ENCODE measurements around the gene PCDH15.

The PCDH15 gene

GRCh38 chr10:54702583-54703485 is 98.2 kb downstream of the PCDH15 start:
- DNase-seq: no peak

- DNase-seq: no peak
Measured at GRCh38 chr10:54691331-54691730, 109.7 kb downstream of the PCDH15 start.

GRCh38 chr10:54682554-54682953 is 118.5 kb downstream of the PCDH15 start:
- no peak for DNase-seq

GRCh38 chr10:54681136-54681535 is 119.9 kb downstream of the PCDH15 start:
- no peak for DNase-seq

- no peak for DNase-seq
Measured at GRCh38 chr10:54667136-54667535, 133.9 kb downstream of the PCDH15 start.

GRCh38 chr10:54666192-54666591 is 134.8 kb downstream of the PCDH15 start:
- no peak for DNase-seq

GRCh38 chr10:54665095-54665494 is 135.9 kb downstream of the PCDH15 start:
- no peak for DNase-seq

GRCh38 chr10:54660397-54660796 is 140.6 kb downstream of the PCDH15 start:
- no peak for DNase-seq

GRCh38 chr10:54656643-54657042 is 144.4 kb downstream of the PCDH15 start:
- DNase-seq: no peak

- DNase-seq: no peak
Measured at GRCh38 chr10:54653518-54653917, 147.5 kb downstream of the PCDH15 start.

- DNase-seq: no peak
Measured at GRCh38 chr10:54650547-54650946, 150.5 kb downstream of the PCDH15 start.

- no peak for DNase-seq
Measured at GRCh38 chr10:54622017-54622416, 179.0 kb downstream of the PCDH15 start.

GRCh38 chr10:54620352-54620751 is 180.7 kb downstream of the PCDH15 start:
- DNase-seq: no peak

- DNase-seq: no peak
Measured at GRCh38 chr10:54614072-54614471, 187.0 kb downstream of the PCDH15 start.

- no peak for DNase-seq
Measured at GRCh38 chr10:54613162-54613561, 187.9 kb downstream of the PCDH15 start.

- no peak for DNase-seq
Measured at GRCh38 chr10:54609423-54609822, 191.6 kb downstream of the PCDH15 start.

GRCh38 chr10:54607983-54608382 is 193.0 kb downstream of the PCDH15 start:
- no peak for DNase-seq

GRCh38 chr10:54594289-54594688 is 206.7 kb downstream of the PCDH15 start:
- DNase-seq: no peak

GRCh38 chr10:54587971-54588370 is 213.1 kb downstream of the PCDH15 start:
- DNase-seq: no peak

GRCh38 chr10:54585572-54585971 is 215.5 kb downstream of the PCDH15 start:
- DNase-seq: no peak

- no peak for DNase-seq
Measured at GRCh38 chr10:54577682-54578081, 223.3 kb downstream of the PCDH15 start.

- DNase-seq: no peak
Measured at GRCh38 chr10:54576541-54576940, 224.5 kb downstream of the PCDH15 start.

GRCh38 chr10:54559498-54559897 is 241.5 kb downstream of the PCDH15 start:
- no peak for DNase-seq

- DNase-seq: no peak
Measured at GRCh38 chr10:54554028-54554427, 247.0 kb downstream of the PCDH15 start.

GRCh38 chr10:54550016-54550415 is 251.0 kb downstream of the PCDH15 start:
- DNase-seq: no peak
